ENCODE data around the gene KRTAP10-11.

The KRTAP10-11 gene

GRCh38 chr21:44614161-44614631, 32.0 kb upstream of the KRTAP10-11 start:
- Histone ChIP-seq H3K23ac (ENCODE audit: low read length) (no peak overlapping the region), H3K79me1 (ENCODE audit: low read length) (no peaks in the 10 kb centered on the region), H3K4me1 (ENCODE audit: control insufficient read depth in 1 of 2, insufficient read depth in 2 of 2, low read length in 2 of 2) (no peaks in the 10 kb centered on the region), H4K12ac (ENCODE audit: low read depth, low read length) (no peak overlapping the region), H2BK5ac (ENCODE audit: low read depth, low read length, poor library complexity) (no peak overlapping the region), H4K8ac (ENCODE audit: low read depth, low read length) (no peak overlapping the region), H3K14ac (ENCODE audit: low read length) (no peak overlapping the region), H3K4me2 (ENCODE audit: low read length) (no peak overlapping the region), H2AK5ac (ENCODE audit: low read length) (no peak overlapping the region), H2BK12ac (ENCODE audit: low read length) (no peak overlapping the region), H3K9ac (ENCODE audit: low read length) (no peak overlapping the region), H3K9me3 (ENCODE audit: insufficient read depth, low read depth, low read length) (peaks cover 28% of the 10 kb centered on the region), H3K4ac (ENCODE audit: low read depth, low read length) (no peak overlapping the region), H3K79me2 (ENCODE audit: control insufficient read depth, insufficient read depth, low read length, poor library complexity) (no peaks in the 10 kb centered on the region), H3K36me3 (ENCODE audit: control insufficient read depth in 1 of 2, insufficient read depth in 2 of 2, low read length in 2 of 2) (no peaks in the 10 kb centered on the region), H3K18ac (ENCODE audit: low read length) (no peak overlapping the region), H2BK120ac (ENCODE audit: insufficient read depth, low read length, poor library complexity) (no peak overlapping the region), H3K4me3 (ENCODE audit: low read depth, low read length) (no peak overlapping the region), H4K91ac (ENCODE audit: low read depth, low read length) (no peak overlapping the region), H2AFZ (ENCODE audit: insufficient read depth, low read length, poor library complexity) (no peak overlapping the region), H3K27me3 (ENCODE audit: insufficient read depth, low read length) (no peaks in the 10 kb centered on the region), H3K27ac (ENCODE audit: low read depth, low read length) (no peak overlapping the region)
- DNase-seq, result no peak
- WGBS (ENCODE audit: extremely low coverage, insufficient coverage, insufficient read length), result no CpG with 5 or more reads among the region's 20 CpGs

- Histone ChIP-seq H4K91ac (ENCODE audit: low read depth, low read length) (no peak overlapping the region), H3K79me1 (ENCODE audit: low read length) (no peaks in the 10 kb centered on the region), H3K27me3 (ENCODE audit: insufficient read depth, low read length) (no peaks in the 10 kb centered on the region), H4K12ac (ENCODE audit: low read depth, low read length) (no peak overlapping the region), H2BK5ac (ENCODE audit: low read depth, low read length, poor library complexity) (no peak overlapping the region), H3K14ac (ENCODE audit: low read length) (no peak overlapping the region), H3K4me2 (ENCODE audit: low read length) (no peak overlapping the region), H3K9ac (ENCODE audit: low read length) (no peak overlapping the region), H3K23ac (ENCODE audit: low read length) (no peak overlapping the region), H3K18ac (ENCODE audit: low read length) (no peak overlapping the region), H3K27ac (ENCODE audit: low read depth, low read length) (no peak overlapping the region), H3K79me2 (ENCODE audit: control insufficient read depth, insufficient read depth, low read length, poor library complexity) (no peaks in the 10 kb centered on the region), H3K4me1 (ENCODE audit: control insufficient read depth in 1 of 2, insufficient read depth in 2 of 2, low read length in 2 of 2) (no peaks in the 10 kb centered on the region), H4K8ac (ENCODE audit: low read depth, low read length) (no peak overlapping the region), H2AFZ (ENCODE audit: insufficient read depth, low read length, poor library complexity) (no peak overlapping the region), H2BK120ac (ENCODE audit: insufficient read depth, low read length, poor library complexity) (no peak overlapping the region), H3K4me3 (ENCODE audit: low read depth, low read length) (no peak overlapping the region), H2BK12ac (ENCODE audit: low read length) (no peak overlapping the region), H3K36me3 (ENCODE audit: control insufficient read depth in 1 of 2, insufficient read depth in 2 of 2, low read length in 2 of 2) (no peaks in the 10 kb centered on the region), H2AK5ac (ENCODE audit: low read length) (no peak overlapping the region), H3K9me3 (ENCODE audit: insufficient read depth, low read depth, low read length) (peaks cover 28% of the 10 kb centered on the region), H3K4ac (ENCODE audit: low read depth, low read length) (no peak overlapping the region)
- no CpG with 5 or more reads among the region's 28 CpGs for WGBS (ENCODE audit: extremely low coverage, insufficient coverage, insufficient read length)
- no peak for DNase-seq
Measured at GRCh38 chr21:44614961-44615391, 31.2 kb upstream of the KRTAP10-11 start.

DNA sequence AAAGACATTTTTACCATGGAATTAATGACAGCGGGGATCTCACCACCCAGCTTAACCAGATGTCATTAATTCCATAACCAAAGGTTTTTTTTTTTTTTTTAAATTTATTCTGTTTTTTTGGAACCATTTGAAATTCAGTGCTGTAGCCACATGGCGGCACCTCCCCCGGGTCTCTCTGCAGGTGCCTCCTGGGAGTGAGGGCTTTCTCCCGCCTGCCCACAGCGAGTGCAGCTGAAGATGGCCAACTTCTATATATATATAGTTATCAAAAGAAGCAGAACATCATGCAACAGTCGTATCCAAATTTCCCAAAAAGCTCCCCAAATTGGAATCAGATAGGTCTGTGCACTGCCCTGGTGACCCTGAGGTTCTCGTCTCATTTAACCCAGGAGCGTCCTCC, 30.7 kb upstream of the KRTAP10-11 start:
- Histone ChIP-seq H3K27me3 (ENCODE audit: insufficient read depth, low read length) (no peaks in the 10 kb centered on the region), H3K4me2 (ENCODE audit: low read length) (no peak overlapping the region), H3K23ac (ENCODE audit: low read length) (no peak overlapping the region), H4K8ac (ENCODE audit: low read depth, low read length) (no peak overlapping the region), H2AFZ (ENCODE audit: insufficient read depth, low read length, poor library complexity) (no peak overlapping the region), H2BK120ac (ENCODE audit: insufficient read depth, low read length, poor library complexity) (no peak overlapping the region), H3K79me1 (ENCODE audit: low read length) (no peaks in the 10 kb centered on the region), H2AK5ac (ENCODE audit: low read length) (no peak overlapping the region), H2BK5ac (ENCODE audit: low read depth, low read length, poor library complexity) (no peak overlapping the region), H3K27ac (ENCODE audit: low read depth, low read length) (no peak overlapping the region), H3K14ac (ENCODE audit: low read length) (no peak overlapping the region), H3K4ac (ENCODE audit: low read depth, low read length) (no peak overlapping the region), H3K4me1 (ENCODE audit: control insufficient read depth in 1 of 2, insufficient read depth in 2 of 2, low read length in 2 of 2) (no peaks in the 10 kb centered on the region), H4K12ac (ENCODE audit: low read depth, low read length) (no peak overlapping the region), H2BK12ac (ENCODE audit: low read length) (no peak overlapping the region), H3K4me3 (ENCODE audit: low read depth, low read length) (no peak overlapping the region), H3K9ac (ENCODE audit: low read length) (no peak overlapping the region), H3K36me3 (ENCODE audit: control insufficient read depth in 1 of 2, insufficient read depth in 2 of 2, low read length in 2 of 2) (no peaks in the 10 kb centered on the region), H3K79me2 (ENCODE audit: control insufficient read depth, insufficient read depth, low read length, poor library complexity) (no peaks in the 10 kb centered on the region), H3K18ac (ENCODE audit: low read length) (no peak overlapping the region), H4K91ac (ENCODE audit: low read depth, low read length) (no peak overlapping the region), H3K9me3 (ENCODE audit: insufficient read depth, low read depth, low read length) (peaks cover 28% of the 10 kb centered on the region)
- no CpG with 5 or more reads among the region's 8 CpGs for WGBS (ENCODE audit: extremely low coverage, insufficient coverage, insufficient read length)
- no peak for DNase-seq

- Histone ChIP-seq H3K4ac (ENCODE audit: low read depth, low read length) (no peak overlapping the region), H3K79me1 (ENCODE audit: low read length) (no peaks in the 10 kb centered on the region), H3K27me3 (ENCODE audit: insufficient read depth, low read length) (no peaks in the 10 kb centered on the region), H3K36me3 (ENCODE audit: control insufficient read depth in 1 of 2, insufficient read depth in 2 of 2, low read length in 2 of 2) (no peaks in the 10 kb centered on the region), H3K23ac (ENCODE audit: low read length) (no peak overlapping the region), H2BK120ac (ENCODE audit: insufficient read depth, low read length, poor library complexity) (no peak overlapping the region), H4K12ac (ENCODE audit: low read depth, low read length) (no peak overlapping the region), H3K9me3 (ENCODE audit: insufficient read depth, low read depth, low read length) (peaks cover 28% of the 10 kb centered on the region), H3K4me2 (ENCODE audit: low read length) (no peak overlapping the region), H4K8ac (ENCODE audit: low read depth, low read length) (no peak overlapping the region), H3K4me3 (ENCODE audit: low read depth, low read length) (no peak overlapping the region), H3K14ac (ENCODE audit: low read length) (no peak overlapping the region), H2BK5ac (ENCODE audit: low read depth, low read length, poor library complexity) (no peak overlapping the region), H3K79me2 (ENCODE audit: control insufficient read depth, insufficient read depth, low read length, poor library complexity) (no peaks in the 10 kb centered on the region), H3K27ac (ENCODE audit: low read depth, low read length) (no peak overlapping the region), H2AFZ (ENCODE audit: insufficient read depth, low read length, poor library complexity) (no peak overlapping the region), H4K91ac (ENCODE audit: low read depth, low read length) (no peak overlapping the region), H3K9ac (ENCODE audit: low read length) (no peak overlapping the region), H3K18ac (ENCODE audit: low read length) (no peak overlapping the region), H3K4me1 (ENCODE audit: control insufficient read depth in 1 of 2, insufficient read depth in 2 of 2, low read length in 2 of 2) (no peaks in the 10 kb centered on the region), H2AK5ac (ENCODE audit: low read length) (no peak overlapping the region), H2BK12ac (ENCODE audit: low read length) (no peak overlapping the region)
- WGBS (ENCODE audit: extremely low coverage, insufficient coverage, insufficient read length), result no CpG with 5 or more reads among the region's 17 CpGs
- DNase-seq, result no peak
Measured at GRCh38 chr21:44615911-44616590, 30.2 kb upstream of the KRTAP10-11 start.

Measured in trophoblast cell (in vitro differentiated cells and primary cell).